Naive B cell (primary cell): ENCODE data around the gene ADH1C. TPM values are rescaled to one million over a fixed set of nuclear protein-coding genes. Genes with fewer than 3 reads are reported as not detected.
"Not testable (repeated sequence)": the region's sequence is repeated elsewhere in the genome, so short reads cannot be mapped to it uniquely, and the experiment has no call there.

ENCODE experiments used
- ATAC-seq, 2 donors: fragments of 150-1000 bp; cut with Tn5 transposase; 2 replicates each; pipeline ENCODE4 v1.10.0; 2021; ENCODE audit warnings: low read depth in 2 of 2, mild to moderate bottlenecking in 2 of 2, moderate library complexity in 2 of 2
- DNase-seq: peaks from one replicate; pipeline ENCODE4 v3.0.0; 2022
- H3K27ac Mint-ChIP-seq, 6 donors: one replicate each; pipeline ENCODE4 v1.8.0; 2020 to 2022; ENCODE audit warnings: mild to moderate bottlenecking in 6 of 6, mixed read lengths in 6 of 6, moderate library complexity in 5 of 6, inconsistent platforms in 2 of 6
- H3K27me3 Mint-ChIP-seq, 3 donors: one replicate each; pipeline ENCODE4 v1.8.0; 2021 to 2022; ENCODE audit warnings: mixed read lengths in 3 of 3, mild to moderate bottlenecking in 1 of 3
- H3K36me3 Mint-ChIP-seq, 2 donors: one replicate each; pipeline ENCODE4 v1.8.0; 2020 to 2022; ENCODE audit warnings: mixed read lengths in 2 of 2, inconsistent platforms in 1 of 2, mild to moderate bottlenecking in 1 of 2
- H3K4me1 Mint-ChIP-seq, 3 donors: one replicate each; pipeline ENCODE4 v1.8.0; 2020 to 2022; ENCODE audit warnings: mixed read lengths in 3 of 3, inconsistent platforms in 1 of 3, mild to moderate bottlenecking in 1 of 3, moderate library complexity in 1 of 3
- H3K4me3 Mint-ChIP-seq, 8 donors: one replicate each; pipeline ENCODE4 v1.8.0; 2020 to 2022; ENCODE audit warnings: mild to moderate bottlenecking in 8 of 8, mixed read lengths in 8 of 8, moderate library complexity in 8 of 8, inconsistent platforms in 2 of 8
- H3K9me3 Mint-ChIP-seq, 7 donors: one replicate each; pipeline ENCODE4 v1.8.0; 2020 to 2022; ENCODE audit warnings: mixed read lengths in 7 of 7, mild to moderate bottlenecking in 5 of 7, inconsistent platforms in 2 of 7, moderate library complexity in 1 of 7
- polyA plus RNA-seq, 6 donors: library from polyadenylated mRNA; unstranded; fragments of 300-500 nt; fragmentation: Illumina TruSeq; gene quantifications; one replicate each; pipeline ENCODE4 v1.2.3, GENCODE V29; 2021; ENCODE audit warnings: low read depth in 6 of 6

Gene ADH1C
- polyA plus RNA-seq, 6 donors from 2014 or later, result not detected

DNA sequence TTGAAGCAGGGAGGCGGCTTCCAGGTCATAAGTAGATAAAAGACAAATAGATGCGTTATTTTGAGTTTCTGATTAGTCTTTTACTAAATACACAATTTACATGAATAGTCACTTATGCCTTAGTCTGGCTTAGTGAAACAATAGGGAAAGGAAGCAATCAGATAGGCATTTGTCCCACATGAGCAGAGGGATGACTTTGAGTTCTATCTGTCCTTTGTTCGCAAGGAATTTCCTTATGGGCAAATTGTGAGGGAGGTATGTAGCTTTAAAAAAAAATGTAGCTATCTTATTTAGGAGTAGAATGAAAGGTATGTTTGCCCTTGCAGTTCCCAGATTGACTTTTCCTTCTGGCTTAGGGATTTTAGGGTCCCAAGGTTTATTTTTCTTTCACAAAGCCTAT, 26.3 kb upstream of the ADH1C start:
- H3K4me1 Mint-ChIP-seq, result no peaks in the 10 kb centered on the region

DNA sequence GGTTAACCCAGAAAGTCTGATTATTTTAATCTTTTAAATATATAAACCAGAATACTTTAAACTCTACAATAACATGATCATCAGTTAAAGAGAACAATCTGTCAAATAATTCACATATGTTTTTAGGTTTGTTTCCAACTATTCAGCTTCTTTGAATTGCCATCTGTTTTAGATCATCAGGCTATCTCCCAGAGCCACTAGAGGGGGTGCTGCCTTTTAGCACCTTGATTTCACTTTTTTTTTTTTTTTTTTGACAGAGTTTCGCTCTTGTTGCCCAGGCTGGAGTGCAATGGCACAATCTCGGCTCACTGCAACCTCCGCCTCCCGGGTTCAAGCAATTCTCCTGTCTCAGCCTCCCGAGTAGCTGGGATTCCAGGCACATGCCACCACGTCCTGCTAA, 24.8 kb upstream of the ADH1C start:
- DNase-seq, ATAC-seq, H3K27ac Mint-ChIP-seq, H3K4me3 Mint-ChIP-seq, H3K27me3 Mint-ChIP-seq, H3K4me1 Mint-ChIP-seq: not testable (repeated sequence)
- H3K36me3 Mint-ChIP-seq, result peaks cover 0 to 12% of the 10 kb centered on the region in 2 donors
- H3K9me3 Mint-ChIP-seq, result peaks cover 5 to 52% (median 18%) of the 10 kb centered on the region in 7 donors

More for the DNA sequence above, 26.3 kb upstream of the ADH1C start:
- Mint-ChIP-seq H3K36me3 (peaks cover 0 to 12% of the 10 kb centered on the region in 2 donors), H3K27ac (no peak overlapping the region), H3K27me3 (peaks cover 6 to 8% (median 7%) of the 10 kb centered on the region in 3 donors), H3K9me3 (peaks cover 5 to 37% (median 14%) of the 10 kb centered on the region in 7 donors), H3K4me3 (no peak overlapping the region)
- DNase-seq (no peak), ATAC-seq (no peak)

GRCh38 chr4:99372464-99372863, 19.9 kb upstream of the ADH1C start:
- DNase-seq, H3K27ac Mint-ChIP-seq, H3K4me1 Mint-ChIP-seq, ATAC-seq, H3K27me3 Mint-ChIP-seq, H3K4me3 Mint-ChIP-seq: not testable (repeated sequence)
- Mint-ChIP-seq H3K9me3 (peaks cover 7 to 50% (median 19%) of the 10 kb centered on the region in 7 donors), H3K36me3 (peaks cover 0 to 12% of the 10 kb centered on the region in 2 donors)

GRCh38 chr4:99367817-99368216, 15.3 kb upstream of the ADH1C start:
- peaks cover 4 to 38% (median 10%) of the 10 kb centered on the region in 7 donors for H3K9me3 Mint-ChIP-seq
- not testable (repeated sequence) for H3K27me3 Mint-ChIP-seq, H3K4me3 Mint-ChIP-seq, H3K4me1 Mint-ChIP-seq, DNase-seq, H3K27ac Mint-ChIP-seq, ATAC-seq, H3K36me3 Mint-ChIP-seq

DNA sequence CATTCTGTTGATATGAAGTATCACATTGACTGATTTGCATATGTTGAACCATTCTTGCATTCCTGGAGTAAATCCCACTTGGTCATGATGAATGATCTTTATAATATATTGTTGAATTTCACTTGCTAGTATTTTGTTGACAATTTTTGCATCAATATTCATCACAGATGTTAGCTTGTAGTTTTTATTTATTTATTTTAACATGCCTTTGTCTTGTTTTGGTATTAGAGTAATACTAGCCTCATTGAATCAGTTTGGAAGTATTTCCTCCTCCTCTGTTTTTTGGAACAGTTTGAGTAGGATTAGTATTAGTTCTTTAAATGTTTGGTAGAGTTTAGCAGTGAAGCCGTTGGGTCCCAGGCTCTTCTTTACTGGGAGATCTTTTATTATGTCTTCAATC, 13.9 kb upstream of the ADH1C start:
- Mint-ChIP-seq H3K9me3 (peaks cover 2 to 25% (median 7%) of the 10 kb centered on the region in 7 donors), H3K36me3 (no peaks in the 10 kb centered on the region), H3K27ac (no peak overlapping the region), H3K4me1 (no peaks in the 10 kb centered on the region), H3K4me3 (no peak overlapping the region), H3K27me3 (peaks cover 0 to 5% (median 5%) of the 10 kb centered on the region in 3 donors)
- ATAC-seq (no peak), DNase-seq (no peak)

GRCh38 chr4:99362768-99363167, 10.2 kb upstream of the ADH1C start:
- Mint-ChIP-seq H3K4me3 (no peak overlapping the region), H3K27me3 (no peaks in the 10 kb centered on the region), H3K4me1 (no peaks in the 10 kb centered on the region), H3K36me3 (no peaks in the 10 kb centered on the region), H3K9me3 (peaks cover 2 to 28% (median 6%) of the 10 kb centered on the region in 7 donors), H3K27ac (peak overlapping the region in 1 of 6 donors; percentile 59)
- no peak for ATAC-seq
- DNase-seq, result no peak

DNA sequence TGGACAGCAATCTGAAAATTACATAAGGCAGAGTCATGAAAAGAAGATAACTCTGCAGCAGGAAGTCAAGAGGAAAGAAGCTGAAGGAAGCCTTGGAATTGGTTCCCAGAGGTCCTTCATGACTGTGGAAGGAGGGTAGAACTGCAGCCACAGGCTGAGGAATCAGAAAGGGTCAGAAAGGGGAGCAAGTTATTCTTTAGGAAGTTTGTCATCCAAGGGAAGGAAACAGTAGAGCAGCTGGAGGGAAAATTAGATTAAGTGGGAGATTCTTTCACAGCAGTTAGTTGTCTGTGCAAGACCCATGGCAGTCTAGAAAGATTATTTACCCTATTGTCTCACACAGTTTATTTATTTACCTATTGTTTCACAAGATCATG, 9.3 kb upstream of the ADH1C start:
- no peak for DNase-seq
- Mint-ChIP-seq H3K27ac (no peak overlapping the region), H3K4me3 (no peak overlapping the region), H3K27me3 (no peaks in the 10 kb centered on the region), H3K9me3 (peaks cover 0 to 28% (median 6%) of the 10 kb centered on the region in 7 donors), H3K4me1 (no peaks in the 10 kb centered on the region), H3K36me3 (no peaks in the 10 kb centered on the region)
- no peak for ATAC-seq

DNA sequence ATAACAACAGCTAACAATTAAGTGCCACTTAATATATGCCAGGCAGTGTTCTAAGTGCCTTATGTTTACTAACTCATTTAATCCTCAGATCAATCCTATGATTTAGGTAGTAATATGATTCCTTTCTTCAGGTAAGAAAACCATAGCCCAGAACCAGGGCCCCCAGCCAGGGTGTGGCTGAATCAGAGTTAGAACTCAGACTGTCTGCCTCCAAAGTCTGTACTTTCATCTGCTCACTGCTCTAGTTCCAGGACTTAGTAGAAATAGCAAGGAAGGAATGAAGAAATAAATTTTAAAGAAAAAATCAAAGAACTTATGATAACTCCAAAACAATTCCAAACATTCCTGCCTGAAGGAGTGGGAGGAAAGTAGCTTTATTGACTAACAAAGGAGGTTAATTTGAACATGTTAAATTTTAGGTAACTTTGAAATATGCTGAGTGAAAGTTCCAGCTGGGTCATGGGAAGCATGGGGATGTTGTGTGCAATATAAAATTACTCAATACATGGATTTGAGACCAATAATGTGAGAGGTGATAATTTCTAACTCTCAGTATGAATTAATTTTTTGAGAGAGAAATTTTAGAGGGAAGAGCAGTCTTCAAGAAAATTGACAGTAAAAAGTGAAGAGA, 8.8 kb upstream of the ADH1C start:
- Mint-ChIP-seq H3K27me3 (no peaks in the 10 kb centered on the region), H3K4me3 (no peak overlapping the region), H3K36me3 (no peaks in the 10 kb centered on the region), H3K4me1 (no peaks in the 10 kb centered on the region), H3K9me3 (peaks cover 0 to 26% (median 6%) of the 10 kb centered on the region in 7 donors), H3K27ac (no peak overlapping the region)
- no peak for DNase-seq
- ATAC-seq, result no peak

DNA sequence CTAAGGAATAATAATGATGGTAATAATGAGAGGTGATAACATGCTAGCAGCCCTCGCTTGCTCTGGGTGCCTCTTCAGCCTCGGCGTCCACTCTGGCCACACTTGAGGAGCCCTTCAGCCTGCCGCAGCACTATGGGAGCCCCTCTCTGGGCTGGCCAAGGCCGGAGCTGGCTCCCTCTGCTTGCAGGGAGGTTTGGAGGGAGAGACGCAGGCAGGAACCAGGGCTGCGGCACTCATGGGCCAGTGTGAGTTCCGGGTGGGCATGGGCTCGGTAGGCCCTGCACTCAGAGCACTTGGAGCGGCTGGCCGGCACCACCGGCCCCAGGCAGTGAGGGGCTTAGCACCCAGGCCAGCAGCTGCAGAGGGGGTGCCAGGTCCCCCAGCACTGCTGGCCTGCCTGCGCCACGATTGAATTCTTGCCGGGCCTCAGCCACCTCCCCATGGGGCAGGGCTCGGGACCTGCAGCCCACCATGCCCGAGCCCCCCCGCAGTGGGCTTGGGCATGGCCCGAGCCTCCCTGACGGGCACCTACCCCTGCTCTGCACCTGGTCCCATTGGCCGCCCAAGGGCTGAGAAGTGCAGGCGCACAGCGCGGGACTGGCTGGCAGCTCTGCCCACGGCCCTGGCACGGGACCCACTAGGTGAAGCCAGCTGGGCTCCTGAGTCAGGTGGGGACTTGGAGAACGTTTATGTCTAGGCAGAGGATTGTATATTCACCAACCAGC, 7.1 kb upstream of the ADH1C start:
- no peak for DNase-seq

DNA sequence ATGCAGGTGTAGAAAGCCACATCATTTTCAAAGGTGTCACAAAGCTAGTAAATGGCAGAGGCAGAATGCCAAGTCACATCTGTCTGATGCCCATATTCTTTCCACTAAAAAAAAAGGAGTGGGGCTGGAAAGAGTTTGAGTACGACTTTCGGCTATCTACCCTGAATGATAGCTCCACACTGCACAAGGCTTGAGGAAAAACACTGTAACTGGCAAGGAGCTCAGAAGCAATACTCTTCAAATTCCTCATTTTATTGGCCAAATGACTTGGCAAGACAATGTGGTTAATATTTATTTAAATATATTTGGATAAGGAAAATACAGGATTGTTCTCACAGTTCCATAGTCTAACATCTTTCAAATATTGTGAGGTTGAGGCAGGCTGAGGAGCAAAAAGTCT, 5.4 kb upstream of the ADH1C start:
- ATAC-seq, result no peak

More for the DNA sequence above, 7.1 kb upstream of the ADH1C start:
- Mint-ChIP-seq H3K4me1 (peaks cover 0 to 2% (median 0%) of the 10 kb centered on the region in 3 donors), H3K27me3 (no peaks in the 10 kb centered on the region), H3K27ac (no peak overlapping the region), H3K9me3 (peaks cover 0 to 27% (median 10%) of the 10 kb centered on the region in 7 donors), H3K36me3 (no peaks in the 10 kb centered on the region), H3K4me3 (no peak overlapping the region)
- ATAC-seq, result no peak

DNA sequence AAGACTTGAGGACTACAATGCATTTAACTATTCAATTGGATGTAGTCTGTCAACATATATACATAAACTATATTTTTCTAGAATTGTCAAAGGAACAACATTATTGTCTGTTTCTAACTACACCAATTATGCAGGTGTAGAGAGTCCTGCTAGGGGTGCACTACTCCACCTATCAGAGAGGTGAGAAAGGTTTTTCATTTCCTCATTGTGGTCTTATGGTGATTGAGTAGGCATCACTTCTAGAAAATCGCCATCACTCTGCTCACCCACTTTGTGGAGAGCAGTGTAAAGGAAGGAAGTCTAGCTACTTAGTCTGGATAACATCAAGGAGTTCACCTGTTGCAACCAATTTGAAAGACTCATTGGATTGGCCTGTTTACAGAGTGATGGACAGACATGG, 4.4 kb upstream of the ADH1C start:
- H3K36me3 Mint-ChIP-seq, result no peaks in the 10 kb centered on the region
- no peak overlapping the region for H3K27ac Mint-ChIP-seq
- DNase-seq (no peak), ATAC-seq (no peak)
- peaks cover 0 to 2% (median 0%) of the 10 kb centered on the region in 3 donors for H3K4me1 Mint-ChIP-seq
- no peak overlapping the region for H3K4me3 Mint-ChIP-seq
- peaks cover 0 to 34% (median 11%) of the 10 kb centered on the region in 7 donors for H3K9me3 Mint-ChIP-seq
- peaks cover 0 to 6% (median 0%) of the 10 kb centered on the region in 3 donors for H3K27me3 Mint-ChIP-seq

More for the DNA sequence above, 5.4 kb upstream of the ADH1C start:
- Mint-ChIP-seq H3K27ac (no peak overlapping the region), H3K9me3 (peaks cover 2 to 34% (median 11%) of the 10 kb centered on the region in 7 donors), H3K4me1 (peaks cover 0 to 2% (median 0%) of the 10 kb centered on the region in 3 donors), H3K4me3 (no peak overlapping the region), H3K27me3 (peaks cover 0 to 2% (median 0%) of the 10 kb centered on the region in 3 donors), H3K36me3 (no peaks in the 10 kb centered on the region)
- no peak for DNase-seq

GRCh38 chr4:99356149-99356548, 3.6 kb upstream of the ADH1C start:
- H3K4me1 Mint-ChIP-seq, H3K27ac Mint-ChIP-seq, DNase-seq, H3K27me3 Mint-ChIP-seq, ATAC-seq, H3K36me3 Mint-ChIP-seq: not testable (repeated sequence)
- Mint-ChIP-seq H3K9me3 (peaks cover 0 to 34% (median 11%) of the 10 kb centered on the region in 7 donors), H3K4me3 (peak overlapping the region in 1 of 8 donors; percentile 68)

- Mint-ChIP-seq H3K27ac (no peak overlapping the region), H3K4me1 (peaks cover 0 to 2% (median 0%) of the 10 kb centered on the region in 3 donors), H3K27me3 (peaks cover 0 to 6% (median 0%) of the 10 kb centered on the region in 3 donors), H3K36me3 (no peaks in the 10 kb centered on the region), H3K4me3 (no peak overlapping the region), H3K9me3 (peaks cover 3 to 28% (median 11%) of the 10 kb centered on the region in 7 donors)
- ATAC-seq, result no peak
- no peak for DNase-seq
Measured at GRCh38 chr4:99351487-99351886, 1.1 kb downstream of the ADH1C start.

- peaks cover 0 to 10% (median 3%) of the 10 kb centered on the region in 7 donors for H3K9me3 Mint-ChIP-seq
- no peak for DNase-seq
- no peaks in the 10 kb centered on the region for H3K4me1 Mint-ChIP-seq
- no peak overlapping the region for H3K4me3 Mint-ChIP-seq
- H3K36me3 Mint-ChIP-seq, result no peaks in the 10 kb centered on the region
- no peak overlapping the region for H3K27ac Mint-ChIP-seq
- H3K27me3 Mint-ChIP-seq, result peaks cover 0 to 6% (median 0%) of the 10 kb centered on the region in 3 donors
- ATAC-seq, result no peak
Measured at GRCh38 chr4:99349338-99349737, 3.2 kb downstream of the ADH1C start.
